Tongue (tissue), 2 donors: ENCODE measurements around the gene ATP5F1B. TPM values are rescaled to one million over a fixed set of nuclear protein-coding genes. Genes with fewer than 3 reads are reported as not detected.
A peak's percentile ranks its signal among the peaks of the same experiment; 100 is the strongest.
"Not testable (repeated sequence)": the region's sequence is repeated elsewhere in the genome, so short reads cannot be mapped to it uniquely, and the experiment has no call there.

Experiments
- DNase-seq: peaks from one replicate; pipeline ENCODE4 v3.0.0-alpha.2; 2015
- total RNA-seq: library from RNA; depleted of rRNA; stranded (reverse); fragments of >200 nt; gene quantifications from one replicate; pipeline ENCODE4 v1.2.3, GENCODE V29; 2014

Gene ATP5F1B
- 686 TPM for total RNA-seq

GRCh38 chr12:56645717-56646446 lies at the start of gene ATP5F1B:
Gene ATP5F1B, minus strand, starts transcription at chr12:56645984. Its CDS starts 21 bp downstream, at chr12:56645963.
- peak; percentile 100 for DNase-seq

GRCh38 chr12:56694161-56694560 lies 48.4 kb upstream of the ATP5F1B start:
- DNase-seq = no peak

- DNase-seq = no peak
Observed at GRCh38 chr12:56688846-56689109, 43.0 kb upstream of the ATP5F1B start.

GRCh38 chr12:56688129-56688845 lies 42.5 kb upstream of the ATP5F1B start, which contains the start of gene PTGES3:
Gene PTGES3, minus strand, starts transcription at chr12:56688284. Its CDS starts 285 bp downstream, at chr12:56687999.
- peak; percentile 100 for DNase-seq

- DNase-seq = peak; percentile 64
Observed at GRCh38 chr12:56687223-56688128, 41.7 kb upstream of the ATP5F1B start.

- DNase-seq = no peak
Observed at GRCh38 chr12:56684745-56685359, 39.1 kb upstream of the ATP5F1B start.

- DNase-seq = no peak
Observed at GRCh38 chr12:56682323-56682722, 36.5 kb upstream of the ATP5F1B start.

GRCh38 chr12:56679883-56680575 lies 34.2 kb upstream of the ATP5F1B start:
- DNase-seq = no peak

- DNase-seq = no peak
Observed at GRCh38 chr12:56678852-56679251, 33.1 kb upstream of the ATP5F1B start.

GRCh38 chr12:56677680-56678079 lies 31.9 kb upstream of the ATP5F1B start:
- no peak for DNase-seq

GRCh38 chr12:56676851-56677580 lies 31.2 kb upstream of the ATP5F1B start:
- no peak for DNase-seq

- no peak for DNase-seq
Observed at GRCh38 chr12:56671608-56672007, 25.8 kb upstream of the ATP5F1B start.

GRCh38 chr12:56670836-56671235 lies 25.1 kb upstream of the ATP5F1B start:
- DNase-seq = no peak

- no peak for DNase-seq
Observed at GRCh38 chr12:56668197-56668457, 22.3 kb upstream of the ATP5F1B start.

GRCh38 chr12:56661979-56662638 lies 16.3 kb upstream of the ATP5F1B start:
- no peak for DNase-seq

- DNase-seq = no peak
Observed at GRCh38 chr12:56661560-56661959, 15.8 kb upstream of the ATP5F1B start.

GRCh38 chr12:56658921-56659320 lies 13.1 kb upstream of the ATP5F1B start:
- DNase-seq = no peak

- no peak for DNase-seq
Observed at GRCh38 chr12:56657416-56658379, 11.9 kb upstream of the ATP5F1B start.

- DNase-seq = not testable (repeated sequence)
Observed at GRCh38 chr12:56653781-56654180, 8.0 kb upstream of the ATP5F1B start.
